Liver (tissue), 9 donors: ENCODE measurements around the gene RAD51B. TPM values are rescaled to one million over a fixed set of nuclear protein-coding genes. Genes with fewer than 3 reads are reported as not detected.

Experiments used
- DNase-seq: peaks from one replicate; pipeline ENCODE4 v3.0.0-alpha.2; 2017; ENCODE audit warnings: low spot score
- H3K27ac ChIP-seq, 2 donors: one replicate each; pipeline ENCODE4 v1.7.0; 2013; ENCODE audit warnings: inconsistent platforms in 2 of 2, low read length in 2 of 2, control low read depth in 1 of 2, low read depth in 1 of 2, mild to moderate bottlenecking in 1 of 2
- H3K27me3 ChIP-seq, 4 donors: one replicate each; pipeline versions ENCODE4 v1.6.1 to v1.7.0; 2013; ENCODE audit warnings: low read length in 3 of 4, inconsistent platforms in 1 of 4, mild to moderate bottlenecking in 1 of 4, moderate library complexity in 1 of 4; ENCODE audit not compliant: control insufficient read depth in 4 of 4, insufficient read depth in 4 of 4
- H3K36me3 ChIP-seq, 4 donors: one replicate each; pipeline versions ENCODE4 v1.6.1 to v1.7.0; 2013; ENCODE audit warnings: low read length in 3 of 4, mild to moderate bottlenecking in 3 of 4, low read depth in 1 of 4, moderate library complexity in 1 of 4; ENCODE audit not compliant: control insufficient read depth in 4 of 4, insufficient read depth in 3 of 4
- H3K4me1 ChIP-seq, 4 donors: one replicate each; pipeline versions ENCODE4 v1.6.1 to v1.7.0; 2013; ENCODE audit warnings: low read length in 3 of 4, mild to moderate bottlenecking in 3 of 4, moderate library complexity in 1 of 4; ENCODE audit not compliant: control insufficient read depth in 4 of 4, insufficient read depth in 4 of 4
- H3K4me3 ChIP-seq, 3 donors: one replicate each; pipeline versions ENCODE4 v1.6.1 to v1.7.0; 2013; ENCODE audit warnings: low read length in 3 of 3, control low read depth in 1 of 3, low read depth in 1 of 3, mild to moderate bottlenecking in 1 of 3
- H3K9ac ChIP-seq, 2 donors: one replicate each; pipeline ENCODE4 v1.7.0; 2013; ENCODE audit warnings: low read length in 2 of 2, mild to moderate bottlenecking in 2 of 2, moderate library complexity in 2 of 2, control low read depth in 1 of 2, low read depth in 1 of 2
- H3K9me3 ChIP-seq, 4 donors: one replicate each; pipeline versions ENCODE4 v1.6.1 to v1.7.0; 2013; ENCODE audit warnings: low read length in 3 of 4; ENCODE audit not compliant: control insufficient read depth in 4 of 4
- ATF3 ChIP-seq: IDR thresholded peaks from 2 replicates; pipeline ENCODE4 v1.6.1; 2016; ENCODE audit warnings: antibody characterized with exemption
- CTCF ChIP-seq: fragments of 150-350 bp; IDR thresholded peaks from 2 replicates; pipeline ENCODE4 v1.5.1; 2017; ENCODE audit warnings: improper control_type of control experiment, low read depth, low read length; ENCODE audit not compliant: missing input control
- HNF4G ChIP-seq: IDR thresholded peaks from 2 replicates; pipeline ENCODE4 v1.6.1; 2016; ENCODE audit warnings: antibody characterized with exemption
- MAX ChIP-seq: IDR thresholded peaks from 2 replicates; pipeline ENCODE4 v1.6.1; 2016; ENCODE audit warnings: antibody characterized with exemption
- REST ChIP-seq: IDR thresholded peaks from 2 replicates; pipeline ENCODE4 v1.6.1; 2016; ENCODE audit warnings: antibody characterized with exemption, mild to moderate bottlenecking
- SP1 ChIP-seq: IDR thresholded peaks from 2 replicates; pipeline ENCODE4 v1.6.1; 2018; ENCODE audit warnings: antibody characterized with exemption, mild to moderate bottlenecking
- TAF1 ChIP-seq: conservative IDR thresholded peaks from 2 replicates; pipeline ENCODE4 v1.6.1; 2016; ENCODE audit warnings: antibody characterized with exemption, mild to moderate bottlenecking
- YY1 ChIP-seq: IDR thresholded peaks from 2 replicates; pipeline ENCODE4 v1.6.1; 2016; ENCODE audit warnings: antibody characterized with exemption, mild to moderate bottlenecking
- ZBTB33 ChIP-seq: IDR thresholded peaks from 2 replicates; pipeline ENCODE4 v1.6.1; 2016; ENCODE audit warnings: antibody characterized with exemption
- WGBS: extraction: QIAGEN DNeasy Blood & Tissue Kit; methylation state at CpG from one replicate; pipeline ENCODE4 v1.1.7; 2013; 5-methylcytosine and 5-hydroxymethylcytosine counted together
- polyA plus RNA-seq, 2 donors: library from polyadenylated mRNA; stranded (reverse) in 1 of 2; unstranded in 1 of 2; fragments of 200-250 nt in 1 of 2; fragments of >200 nt in 1 of 2; fragmentation: Nextera tagmentation in 1 of 2; extraction: Ambion mirVana in 1 of 2; gene quantifications; one replicate each; pipeline versions ENCODE4 v1.2.1 to v1.2.3, GENCODE V29; 2013 to 2015
- total RNA-seq, 2 donors: library from RNA; depleted of rRNA; stranded (reverse); fragments of >200 nt; gene quantifications; one replicate each; pipeline ENCODE4 v1.2.3, GENCODE V29; 2014
- donor health status: healthy.
- donor health status: healthy.
- donor health status: healthy.
- donor health status: healthy.
- donor health status: healthy.

The RAD51B gene
- total and polyA plus RNA-seq, 4 donors = 0.81 to 12.9 (median 2.4) TPM

GRCh38 chr14:68712703-68713370 is 893.3 kb downstream of the RAD51B start:
- WGBS = 96% methylated on average over 15 of the region's 15 CpGs

More at GRCh38 chr14:68712703-68713370, 893.3 kb downstream of the RAD51B start:
- no peak overlapping the region for H3K27ac ChIP-seq
- TF ChIP-seq HNF4G = no peak
- TF ChIP-seq YY1 = no peak
- no peak for TF ChIP-seq ATF3
- TF ChIP-seq REST = no peak
- TF ChIP-seq MAX = no peak
- no peak for TF ChIP-seq ZBTB33
- no peak for TF ChIP-seq SP1
- TF ChIP-seq TAF1 = no peak
- TF ChIP-seq CTCF = no peak
- H3K36me3 ChIP-seq = no peaks in the 10 kb centered on the region
- no peaks in the 10 kb centered on the region for H3K27me3 ChIP-seq
- H3K9me3 ChIP-seq = no peaks in the 10 kb centered on the region
- no peak overlapping the region for H3K4me3 ChIP-seq
- no peak overlapping the region for H3K9ac ChIP-seq
- peaks cover 0 to 18% (median 2%) of the 10 kb centered on the region in 4 donors for H3K4me1 ChIP-seq
- DNase-seq = no peak
